GM19239 (cell line): ENCODE results near the gene MYO18B.

Source experiments
- DNase-seq: peaks from one replicate; pipeline ENCODE4 v3.0.0; 2011; ENCODE audit warnings: low spot score; ENCODE audit not compliant: insufficient read length
- FAIRE-seq: peaks from 2 replicates; lab custom pipeline; 2011; peaks lifted over from hg19 to GRCh38; lab: Jason Lieb, UNC

MYO18B gene

GRCh38 chr22:25748140-25748539 is 6.2 kb downstream of the MYO18B start:
- DNase-seq = no peak
- no peak for FAIRE-seq

- DNase-seq (no peak), FAIRE-seq (no peak)
Observed at GRCh38 chr22:25748704-25749103, 6.7 kb downstream of the MYO18B start.

- FAIRE-seq = peak; percentile 18
Observed at GRCh38 chr22:25749420-25750169, 7.6 kb downstream of the MYO18B start.

GRCh38 chr22:25750569-25751173 is 8.7 kb downstream of the MYO18B start:
- no peak for FAIRE-seq
- no peak for DNase-seq

More at GRCh38 chr22:25749420-25750169, 7.6 kb downstream of the MYO18B start:
- no peak for DNase-seq

GRCh38 chr22:25751174-25751581 is 9.2 kb downstream of the MYO18B start:
- DNase-seq = no peak
- no peak for FAIRE-seq

GRCh38 chr22:25752615-25753214 is 10.7 kb downstream of the MYO18B start:
- FAIRE-seq (no peak), DNase-seq (no peak)

- DNase-seq (no peak), FAIRE-seq (no peak)
Observed at GRCh38 chr22:25753252-25753651, 11.3 kb downstream of the MYO18B start.

- no peak for DNase-seq
- no peak for FAIRE-seq
Observed at GRCh38 chr22:25754527-25755202, 12.7 kb downstream of the MYO18B start.

GRCh38 chr22:25757686-25758085 is 15.7 kb downstream of the MYO18B start:
- no peak for FAIRE-seq
- DNase-seq = no peak

- FAIRE-seq = no peak
- DNase-seq = no peak
Observed at GRCh38 chr22:25758316-25758715, 16.3 kb downstream of the MYO18B start.

- FAIRE-seq (no peak), DNase-seq (no peak)
Observed at GRCh38 chr22:25759825-25760231, 17.8 kb downstream of the MYO18B start.

- DNase-seq (no peak), FAIRE-seq (no peak)
Observed at GRCh38 chr22:25760294-25760693, 18.3 kb downstream of the MYO18B start.

- DNase-seq = no peak
- FAIRE-seq = no peak
Observed at GRCh38 chr22:25760848-25761595, 19.0 kb downstream of the MYO18B start.

- DNase-seq = no peak
- no peak for FAIRE-seq
Observed at GRCh38 chr22:25762147-25762546, 20.2 kb downstream of the MYO18B start.

- no peak for FAIRE-seq
- no peak for DNase-seq
Observed at GRCh38 chr22:25763239-25763777, 21.3 kb downstream of the MYO18B start.

- no peak for FAIRE-seq
- DNase-seq = no peak
Observed at GRCh38 chr22:25764270-25765015, 22.5 kb downstream of the MYO18B start.

GRCh38 chr22:25765016-25765367 is 23.0 kb downstream of the MYO18B start:
- no peak for FAIRE-seq
- DNase-seq = no peak

- FAIRE-seq = no peak
- no peak for DNase-seq
Observed at GRCh38 chr22:25765801-25766200, 23.8 kb downstream of the MYO18B start.

GRCh38 chr22:25766418-25766817 is 24.4 kb downstream of the MYO18B start:
- no peak for DNase-seq
- FAIRE-seq = no peak
